Measurements from ENCODE around the gene TMEM35B.

DNA sequence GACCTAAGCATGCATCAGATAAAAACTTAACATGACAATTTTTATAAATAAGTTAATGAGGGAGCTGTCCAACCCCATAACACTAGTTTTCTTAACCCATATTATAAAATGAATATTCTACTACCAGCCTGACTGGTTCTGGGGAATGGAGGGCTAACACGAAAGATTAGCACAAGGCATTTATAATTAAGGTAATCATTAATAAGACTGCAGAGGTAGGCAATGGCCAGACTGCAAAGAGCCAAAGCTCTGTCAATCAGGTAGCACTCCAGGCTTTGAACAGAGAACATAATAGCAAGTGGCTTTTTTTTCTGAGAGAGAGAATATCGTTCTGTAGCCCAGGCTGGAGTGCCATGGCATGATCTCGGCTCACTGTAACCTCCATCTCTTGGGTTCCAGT is 20.6 kb upstream of the TMEM35B start:
- TF ChIP-seq, protein P1, sequence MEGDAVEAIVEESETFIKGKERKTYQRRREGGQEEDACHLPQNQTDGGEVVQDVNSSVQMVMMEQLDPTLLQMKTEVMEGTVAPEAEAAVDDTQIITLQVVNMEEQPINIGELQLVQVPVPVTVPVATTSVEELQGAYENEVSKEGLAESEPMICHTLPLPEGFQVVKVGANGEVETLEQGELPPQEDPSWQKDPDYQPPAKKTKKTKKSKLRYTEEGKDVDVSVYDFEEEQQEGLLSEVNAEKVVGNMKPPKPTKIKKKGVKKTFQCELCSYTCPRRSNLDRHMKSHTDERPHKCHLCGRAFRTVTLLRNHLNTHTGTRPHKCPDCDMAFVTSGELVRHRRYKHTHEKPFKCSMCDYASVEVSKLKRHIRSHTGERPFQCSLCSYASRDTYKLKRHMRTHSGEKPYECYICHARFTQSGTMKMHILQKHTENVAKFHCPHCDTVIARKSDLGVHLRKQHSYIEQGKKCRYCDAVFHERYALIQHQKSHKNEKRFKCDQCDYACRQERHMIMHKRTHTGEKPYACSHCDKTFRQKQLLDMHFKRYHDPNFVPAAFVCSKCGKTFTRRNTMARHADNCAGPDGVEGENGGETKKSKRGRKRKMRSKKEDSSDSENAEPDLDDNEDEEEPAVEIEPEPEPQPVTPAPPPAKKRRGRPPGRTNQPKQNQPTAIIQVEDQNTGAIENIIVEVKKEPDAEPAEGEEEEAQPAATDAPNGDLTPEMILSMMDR (IDR thresholded peaks at IDR 0.05), result no peak
- no peak for TF ChIP-seq TCF7L2 (IDR thresholded peaks at IDR 0.05; ENCODE audit: low read depth, low read length)
- no peak for TF ChIP-seq POLR2AphosphoS5 (IDR thresholded peaks at IDR 0.05; ENCODE audit: low read depth, low read length)
